Mononuclear cell (primary cell): ENCODE data around the gene DNAH1. TPM values are rescaled to one million over a fixed set of nuclear protein-coding genes. Genes with fewer than 3 reads are reported as not detected.

ENCODE experiments used
- H3K27me3 ChIP-seq: 2 replicates; pipeline ENCODE4 v1.6.0; 2011; ENCODE audit warnings: low read length, control low read depth; ENCODE audit not compliant: insufficient read depth
- H3K4me1 ChIP-seq: 2 replicates; pipeline ENCODE4 v1.5.1; 2011; ENCODE audit warnings: mild to moderate bottlenecking, low read length, control low read depth; ENCODE audit not compliant: insufficient read depth
- H3K4me3 ChIP-seq: 2 replicates; pipeline ENCODE4 v1.5.1; 2011; ENCODE audit warnings: mild to moderate bottlenecking, low read length, moderate library complexity
- H3K9me3 ChIP-seq: 2 replicates; pipeline ENCODE4 v1.5.1; 2011; ENCODE audit warnings: low read depth, mild to moderate bottlenecking, control low read depth, low read length
- total RNA-seq: library from RNA; depleted of rRNA; stranded (reverse); fragments of >200 nt; gene quantifications from one replicate; pipeline ENCODE4 v1.2.3, GENCODE V29; 2012

The DNAH1 gene
- total RNA-seq, 1 donor = 20.9 TPM

- Histone ChIP-seq H3K4me1 (peaks cover 4% of the 10 kb centered on the region), H3K9me3 (no peaks in the 10 kb centered on the region), H3K4me3 (no peak overlapping the region), H3K27me3 (no peaks in the 10 kb centered on the region)
Observed at GRCh38 chr3:52446042-52446441, 129.9 kb downstream of the DNAH1 start.

DNA sequence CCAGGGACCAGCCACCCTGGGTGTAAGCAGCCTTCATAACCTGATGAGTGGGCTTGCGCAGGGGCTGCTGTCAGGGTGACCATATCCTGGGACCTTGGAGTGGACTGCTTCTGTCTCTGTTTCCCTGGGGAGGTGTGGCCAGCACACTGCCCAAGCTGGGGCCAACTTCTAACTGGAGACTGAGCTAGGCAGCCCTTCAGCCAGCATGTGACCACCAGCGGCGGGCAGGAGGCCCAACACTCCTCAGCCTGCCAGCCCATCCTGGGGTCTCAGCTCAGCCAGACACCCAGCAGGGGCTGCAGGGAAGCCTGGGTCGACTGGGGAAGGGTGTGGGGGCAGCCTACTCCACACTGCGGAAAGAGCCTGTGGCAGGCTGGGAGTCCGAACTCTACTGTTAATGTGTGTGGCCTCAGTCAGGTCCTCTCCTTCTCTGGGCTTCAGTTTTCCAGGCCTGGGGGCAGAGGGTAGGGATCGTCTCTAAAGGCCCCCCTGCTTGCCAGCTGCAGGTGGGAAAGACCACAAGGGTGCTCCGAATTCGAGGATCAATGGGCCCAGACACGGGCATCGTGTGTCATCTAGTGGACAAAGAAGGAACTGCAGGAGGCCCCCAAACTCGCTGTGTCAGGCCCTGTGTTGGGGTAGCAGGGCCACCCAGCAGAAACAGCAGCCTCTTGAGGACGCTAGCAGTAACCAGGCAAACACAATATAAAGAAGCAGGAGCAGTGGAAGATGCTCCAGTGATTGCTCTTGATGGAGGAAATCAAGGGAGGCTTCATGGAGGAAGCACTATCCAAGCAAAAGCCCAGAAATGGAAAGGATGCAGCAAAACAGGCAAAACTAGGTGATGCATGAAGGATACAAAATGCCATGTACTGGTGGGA, 130.8 kb downstream of the DNAH1 start:
- Histone ChIP-seq H3K4me1 (peaks cover 4% of the 10 kb centered on the region), H3K9me3 (no peaks in the 10 kb centered on the region), H3K4me3 (no peak overlapping the region), H3K27me3 (no peaks in the 10 kb centered on the region)

GRCh38 chr3:52447512-52448355, 131.6 kb downstream of the DNAH1 start:
- Histone ChIP-seq H3K4me1 (peaks cover 4% of the 10 kb centered on the region), H3K4me3 (no peak overlapping the region), H3K27me3 (no peaks in the 10 kb centered on the region), H3K9me3 (no peaks in the 10 kb centered on the region)

Other genes with a start within 250 kb of the DNAH1 start
- gene POC1A, start 161.9 kb upstream of the DNAH1 start, total RNA-seq = 0.21 TPM
- gene ALAS1, start 118.2 kb upstream of the DNAH1 start, total RNA-seq = 20.4 TPM
- 0.21 TPM for gene TLR9, start 90.7 kb upstream of the DNAH1 start, total RNA-seq
- gene TWF2, start 77.2 kb upstream of the DNAH1 start, total RNA-seq = 70.5 TPM
- gene PPM1M, start 70.6 kb upstream of the DNAH1 start, total RNA-seq = 31.2 TPM
- gene WDR82, start 37.7 kb upstream of the DNAH1 start, total RNA-seq = 85.5 TPM
- 13.3 TPM for gene GLYCTK, start 28.5 kb upstream of the DNAH1 start, total RNA-seq
- 58.1 TPM for gene BAP1, start 93.7 kb downstream of the DNAH1 start, total RNA-seq
- gene PHF7, start 94.3 kb downstream of the DNAH1 start, total RNA-seq = 9.3 TPM
- 0.31 TPM for gene SEMA3G, start 128.8 kb downstream of the DNAH1 start, total RNA-seq
- gene TNNC1, start 137.7 kb downstream of the DNAH1 start, total RNA-seq = 0.31 TPM
- 75.8 TPM for gene NISCH, start 139.3 kb downstream of the DNAH1 start, total RNA-seq
- gene STAB1, start 179.0 kb downstream of the DNAH1 start, total RNA-seq = 42.6 TPM
- gene NT5DC2, start 217.5 kb downstream of the DNAH1 start, total RNA-seq = 0.73 TPM
- 1.2 TPM for gene UQCC5, start 220.3 kb downstream of the DNAH1 start, total RNA-seq